Activated CD8-positive, alpha-beta memory T cell treated with anti-CD3 and anti-CD28 coated beads, Interleukin-2, amount 50 U/mL, for 24 hours (primary cell): ENCODE measurements around the gene PTTG1IP.

Experiments used
- DNase-seq: peaks from one replicate; pipeline ENCODE4 v3.0.0-alpha.2; 2020; ENCODE audit errors: extremely low read depth

Gene PTTG1IP

GRCh38 chr21:44802396-44803153 is 70.9 kb downstream of the PTTG1IP start:
- DNase-seq, result no peak

- DNase-seq, result peak; percentile 49
Observed at GRCh38 chr21:44801468-44802395, 71.8 kb downstream of the PTTG1IP start, which contains the start of gene UBE2G2. UBE2G2 (minus strand) TSS chr21:44801820; CDS start chr21:44801748, 72 bp downstream.

GRCh38 chr21:44800971-44801467 is 72.5 kb downstream of the PTTG1IP start:
- no peak for DNase-seq

- DNase-seq, result no peak
Observed at GRCh38 chr21:44800103-44800502, 73.4 kb downstream of the PTTG1IP start.

- no peak for DNase-seq
Observed at GRCh38 chr21:44799646-44800045, 73.8 kb downstream of the PTTG1IP start.
